Left renal cortex interstitium (tissue), 4 donors: ENCODE measurements around the gene ST14. TPM values are rescaled to one million over a fixed set of nuclear protein-coding genes. Genes with fewer than 3 reads are reported as not detected.
"Not testable (repeated sequence)": the region's sequence is repeated elsewhere in the genome, so short reads cannot be mapped to it uniquely, and the experiment has no call there.

Experiments used
- DNase-seq, 4 donors: peaks; one replicate each; pipeline ENCODE4 v3.0.0-alpha.2; 2013; ENCODE audit warnings: low read depth in 4 of 4, low spot score in 2 of 4, missing footprints in 1 of 4
- polyA plus RNA-seq, 4 donors: library from polyadenylated mRNA; unstranded; fragments of 120-200 nt; gene quantifications; one replicate each; pipeline ENCODE4 v1.2.1, GENCODE V29; 2013; ENCODE audit not compliant: insufficient read length in 4 of 4

ST14 gene
- polyA plus RNA-seq, 4 donors: 28.1 to 39.9 (median 34.1) TPM

- DNase-seq: no peak
These were observed 3.2 kb downstream of the ST14 start for GRCh38 chr11:130162733-130163132.

GRCh38 chr11:130163346-130164220, 4.0 kb downstream of the ST14 start:
- DNase-seq: no peak

- DNase-seq: no peak
These were observed 4.6 kb downstream of the ST14 start for GRCh38 chr11:130164221-130164570.

GRCh38 chr11:130165601-130166456, 6.2 kb downstream of the ST14 start:
- no peak for DNase-seq

GRCh38 chr11:130166457-130166784, 6.8 kb downstream of the ST14 start:
- DNase-seq: no peak

GRCh38 chr11:130167146-130167545, 7.6 kb downstream of the ST14 start:
- DNase-seq: no peak

GRCh38 chr11:130168105-130168504, 8.5 kb downstream of the ST14 start:
- DNase-seq: no peak

GRCh38 chr11:130170345-130170744, 10.8 kb downstream of the ST14 start:
- DNase-seq: no peak

GRCh38 chr11:130171534-130171933, 12.0 kb downstream of the ST14 start:
- no peak for DNase-seq

GRCh38 chr11:130172001-130172400, 12.4 kb downstream of the ST14 start:
- DNase-seq: not testable (repeated sequence)

- no peak for DNase-seq
These were observed 15.1 kb downstream of the ST14 start for GRCh38 chr11:130174642-130175041.

- DNase-seq: no peak
These were observed 16.3 kb downstream of the ST14 start for GRCh38 chr11:130175898-130176297.

GRCh38 chr11:130177782-130178181, 18.2 kb downstream of the ST14 start:
- DNase-seq: no peak

- DNase-seq: no peak
These were observed 19.1 kb downstream of the ST14 start for GRCh38 chr11:130178441-130179339.

- peak in 1 of 4 donors; percentile 52 for DNase-seq
These were observed 20.1 kb downstream of the ST14 start for GRCh38 chr11:130179396-130180306.

GRCh38 chr11:130180491-130180890, 20.9 kb downstream of the ST14 start:
- no peak for DNase-seq

- DNase-seq: no peak
These were observed 21.3 kb downstream of the ST14 start for GRCh38 chr11:130180896-130181294.

- DNase-seq: peak in 1 of 4 donors; percentile 54
These were observed 22.0 kb downstream of the ST14 start for GRCh38 chr11:130181295-130182272.
